SIG-M5 (cell line): ENCODE measurements around the gene CAPN12.
"Not testable (repeated sequence)": the region's sequence is repeated elsewhere in the genome, so short reads cannot be mapped to it uniquely, and the experiment has no call there.

ENCODE experiments used
- DNase-seq: peaks from one replicate; lab custom pipeline; 2025; lab: John Stamatoyannopoulos, UW

Gene CAPN12

GRCh38 chr19:38744298-38744681, at the start of gene CAPN12:
Gene CAPN12 (minus strand): TSS chr19:38744474. CDS start chr19:38744165, 309 bp downstream.
- DNase-seq: no peak

DNA sequence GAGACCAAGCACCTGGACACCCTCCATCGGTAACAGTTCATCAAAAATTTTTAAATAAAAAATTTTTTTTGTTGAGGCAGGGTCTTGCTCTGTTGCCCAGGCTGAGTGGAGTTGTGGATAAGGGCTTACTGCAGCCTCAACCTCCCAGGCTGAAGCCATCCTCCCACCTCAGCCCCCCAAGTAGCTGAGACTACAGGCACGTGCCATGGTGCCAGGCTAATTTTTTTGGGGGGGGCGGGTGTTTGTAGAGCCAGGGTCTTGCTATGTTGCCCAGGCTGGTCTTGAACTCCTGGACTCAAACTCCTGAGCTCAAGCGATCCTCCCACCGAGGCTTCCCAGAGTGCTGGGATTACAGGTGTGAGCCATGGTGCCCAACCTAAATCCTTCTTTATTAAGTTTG, 49.4 kb upstream of the CAPN12 start:
- no peak for DNase-seq

DNA sequence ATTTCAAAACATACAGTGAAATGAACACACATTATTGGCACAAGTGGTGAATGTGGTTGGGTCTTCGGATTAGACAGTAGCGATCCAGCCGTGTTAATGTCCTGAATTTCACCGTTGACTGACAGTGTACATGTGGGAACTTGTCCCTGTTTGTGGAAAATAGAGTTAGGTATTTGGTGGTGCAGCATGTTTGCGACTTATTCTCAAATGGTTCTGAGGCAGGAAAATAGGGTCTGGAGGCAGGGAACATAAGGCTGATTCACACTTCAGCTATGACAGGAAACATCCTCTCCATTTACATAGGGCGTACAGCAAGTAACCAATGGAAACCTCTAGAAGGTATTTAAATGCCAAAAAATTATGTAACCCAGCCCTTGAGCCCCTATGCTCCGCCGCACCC, 48.9 kb upstream of the CAPN12 start:
- DNase-seq: no peak

DNA sequence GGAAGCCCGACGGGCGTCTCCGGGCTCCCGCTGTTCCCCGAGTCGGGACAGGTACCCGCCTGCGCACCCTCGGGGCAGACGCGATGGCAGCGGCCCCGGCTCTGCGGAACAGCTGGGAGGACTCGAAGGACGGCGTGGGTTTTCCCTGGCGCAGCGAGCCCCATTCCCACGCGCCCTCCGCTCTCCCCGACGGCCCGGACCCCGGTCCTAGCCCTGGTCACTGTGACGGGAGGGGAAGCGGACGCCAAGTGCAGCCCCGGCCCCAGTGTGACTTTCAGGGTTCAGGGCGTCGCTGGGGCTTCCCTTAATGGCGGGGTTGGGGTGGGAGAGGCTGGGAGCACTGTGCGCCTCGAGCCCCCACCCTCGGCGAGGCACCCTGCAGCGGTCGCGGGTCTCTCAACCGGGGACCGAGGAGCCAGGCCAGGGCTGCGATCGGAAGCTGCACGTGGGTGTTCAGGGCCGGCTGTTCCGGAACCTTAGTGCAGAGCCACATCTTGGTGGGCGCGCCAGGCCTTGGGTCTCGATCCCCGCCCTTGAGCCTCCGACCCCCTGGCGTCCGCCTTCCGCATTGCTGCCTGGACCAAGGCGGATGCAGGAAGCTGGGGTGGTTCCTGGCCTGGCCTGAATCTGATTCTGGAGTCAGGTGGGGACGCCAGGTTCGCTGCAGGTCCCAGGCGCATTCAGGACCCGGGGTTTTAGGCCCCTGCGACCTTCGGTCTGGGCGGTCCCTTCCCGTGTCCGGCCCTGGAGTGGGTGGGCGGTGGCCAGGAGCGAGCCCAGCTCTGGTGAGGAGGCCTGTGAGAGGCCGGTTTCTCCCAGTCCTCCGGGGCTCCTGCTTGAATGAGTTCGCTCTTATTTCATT, 48.2 kb upstream of the CAPN12 start:
- DNase-seq: no peak

- DNase-seq: not testable (repeated sequence)
These were observed 47.3 kb upstream of the CAPN12 start for GRCh38 chr19:38791451-38792064.

- not testable (repeated sequence) for DNase-seq
These were observed 46.5 kb upstream of the CAPN12 start for GRCh38 chr19:38790507-38791403.

GRCh38 chr19:38788478-38789243, 44.4 kb upstream of the CAPN12 start, which contains the start of gene LGALS7B:
Gene LGALS7B (plus strand): TSS chr19:38789200. CDS start chr19:38789227, 27 bp downstream.
- DNase-seq: no peak

DNA sequence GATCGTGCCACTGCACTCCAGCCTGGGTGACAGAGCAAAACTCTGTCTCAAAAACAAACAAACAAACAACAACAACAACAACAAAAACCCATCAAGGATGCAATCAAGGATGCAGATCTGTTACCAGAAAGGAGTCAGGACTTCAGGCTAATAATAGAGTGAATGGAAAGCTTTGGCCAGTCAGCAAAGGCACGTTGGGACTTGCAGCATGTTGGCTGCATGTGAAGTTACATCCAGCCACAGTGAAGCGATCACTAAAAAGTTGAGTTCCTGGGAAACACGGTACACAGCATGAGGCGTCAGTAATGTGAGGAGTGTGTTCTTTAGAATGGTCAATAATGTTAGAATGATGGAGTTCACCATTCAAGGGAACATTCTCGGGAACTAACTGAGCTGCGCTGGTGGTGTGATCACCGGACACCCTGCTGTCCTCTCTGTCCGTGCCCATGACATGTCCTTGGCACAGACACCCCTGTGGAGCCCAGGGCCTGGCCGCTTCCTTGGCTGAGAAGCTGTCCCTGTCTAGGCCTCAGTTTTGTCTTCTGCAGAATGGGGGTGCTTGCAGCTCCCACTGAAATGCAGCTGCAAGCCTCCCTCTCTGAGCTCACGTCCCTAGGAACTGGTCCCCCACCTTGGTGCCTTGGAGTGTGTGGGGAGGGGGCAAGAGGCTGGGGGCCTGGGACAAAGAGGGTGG, 42.4 kb upstream of the CAPN12 start:
- no peak for DNase-seq

DNA sequence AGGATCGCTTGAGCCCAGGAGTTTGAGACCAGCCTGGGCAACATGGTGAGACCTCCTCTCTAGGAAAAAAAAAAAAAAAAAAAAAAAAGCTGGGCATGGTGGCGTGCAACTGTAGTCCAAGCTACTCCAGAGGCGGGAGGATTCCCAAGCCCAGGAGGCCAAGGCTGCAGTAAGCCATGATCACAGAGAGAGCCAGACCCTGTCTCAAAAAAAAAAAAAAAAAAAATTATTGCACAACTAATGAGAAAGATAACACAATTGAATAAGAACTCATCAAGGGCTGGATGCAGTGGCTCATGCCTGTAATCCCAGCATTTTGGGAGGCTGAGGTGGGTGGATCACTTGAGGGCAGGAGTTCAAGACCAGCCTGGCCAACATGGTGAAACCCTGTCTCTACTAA, 41.8 kb upstream of the CAPN12 start:
- DNase-seq: not testable (repeated sequence)

DNA sequence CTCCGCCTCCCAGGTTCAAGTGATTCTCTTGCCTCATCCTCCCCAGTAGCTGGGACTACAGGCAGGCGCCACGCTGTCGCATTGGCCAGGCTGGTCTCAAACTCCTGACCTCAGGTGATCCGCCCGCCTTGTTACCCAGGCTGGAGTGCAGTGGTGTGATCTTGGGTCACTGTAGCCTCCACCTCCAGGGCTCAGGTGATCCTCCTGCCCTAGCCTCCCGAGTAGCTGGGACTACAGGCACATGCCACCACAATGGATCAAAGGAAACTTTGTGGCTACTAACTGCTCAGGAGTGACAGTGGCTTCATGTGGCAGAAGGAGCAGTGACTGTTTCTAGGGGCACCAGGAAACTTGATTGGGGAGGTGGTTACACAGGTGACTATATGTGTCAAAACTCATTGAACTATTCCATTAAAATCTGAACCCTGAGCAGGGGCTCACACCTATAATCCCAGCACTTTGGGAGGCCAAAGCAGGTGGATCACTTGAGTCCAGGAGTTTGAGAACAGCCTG, 41.0 kb upstream of the CAPN12 start:
- no peak for DNase-seq

- DNase-seq: no peak
These were observed 40.0 kb upstream of the CAPN12 start for GRCh38 chr19:38784224-38784623.

DNA sequence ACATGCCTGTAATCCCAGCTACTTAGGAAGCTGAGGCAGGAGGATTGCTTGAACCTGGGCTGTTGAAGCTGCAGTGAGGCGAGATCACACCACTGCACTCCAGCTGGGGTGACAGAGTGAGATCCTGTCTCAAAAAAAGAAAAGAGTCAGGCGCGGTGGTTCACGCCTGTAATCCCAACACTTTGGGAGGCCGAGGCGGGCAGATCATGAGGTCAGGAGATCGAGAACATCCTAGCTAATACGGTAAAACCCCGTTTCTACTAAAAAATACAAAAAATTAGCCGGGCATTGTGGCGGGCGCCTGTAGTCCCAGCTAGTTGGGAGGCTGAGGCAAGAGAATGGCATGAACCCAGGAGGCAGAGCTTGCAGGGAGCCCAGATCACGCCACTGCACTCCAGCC, 37.9 kb upstream of the CAPN12 start:
- not testable (repeated sequence) for DNase-seq

DNA sequence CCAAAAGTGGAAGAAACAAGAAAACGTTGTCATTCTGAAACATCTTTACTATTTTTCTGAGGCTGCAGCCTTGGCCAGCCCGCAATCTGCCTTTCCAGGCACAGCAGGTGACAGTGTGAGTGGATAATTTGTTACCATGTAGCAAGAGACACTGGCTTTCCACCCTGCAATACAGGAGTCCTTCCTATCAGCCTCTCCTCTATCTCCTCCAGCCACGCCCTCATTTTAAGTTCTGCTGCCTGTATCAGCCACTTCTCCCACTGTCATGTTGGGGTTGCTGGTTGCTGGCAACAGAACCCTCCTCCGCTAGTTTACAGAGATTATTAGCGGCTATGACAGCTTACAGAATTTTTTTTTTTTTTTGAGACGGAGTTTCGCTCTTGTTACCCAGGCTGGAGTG, 36.8 kb upstream of the CAPN12 start:
- DNase-seq: no peak

- no peak for DNase-seq
These were observed 36.2 kb upstream of the CAPN12 start for GRCh38 chr19:38780443-38780842.

DNA sequence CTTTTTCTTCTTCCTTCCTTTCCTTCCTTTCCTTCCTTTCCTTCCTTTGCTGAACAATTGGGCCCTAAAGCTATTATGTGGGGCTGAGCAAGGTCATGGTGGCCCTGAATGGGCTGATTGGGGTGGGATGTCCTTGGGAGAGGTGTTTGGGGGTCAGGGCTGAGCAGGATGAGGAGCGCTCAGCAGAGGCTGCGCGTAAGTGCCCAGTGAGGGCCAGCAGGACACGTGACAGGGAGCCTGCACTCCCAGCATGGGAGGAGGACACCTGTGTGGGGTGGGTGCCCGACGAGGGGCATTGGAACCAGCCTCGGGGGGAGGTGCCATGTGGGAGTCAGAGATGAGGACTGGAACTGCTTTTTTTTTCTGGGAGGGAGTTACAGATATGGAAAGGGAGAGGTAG, 34.5 kb upstream of the CAPN12 start:
- no peak for DNase-seq

DNA sequence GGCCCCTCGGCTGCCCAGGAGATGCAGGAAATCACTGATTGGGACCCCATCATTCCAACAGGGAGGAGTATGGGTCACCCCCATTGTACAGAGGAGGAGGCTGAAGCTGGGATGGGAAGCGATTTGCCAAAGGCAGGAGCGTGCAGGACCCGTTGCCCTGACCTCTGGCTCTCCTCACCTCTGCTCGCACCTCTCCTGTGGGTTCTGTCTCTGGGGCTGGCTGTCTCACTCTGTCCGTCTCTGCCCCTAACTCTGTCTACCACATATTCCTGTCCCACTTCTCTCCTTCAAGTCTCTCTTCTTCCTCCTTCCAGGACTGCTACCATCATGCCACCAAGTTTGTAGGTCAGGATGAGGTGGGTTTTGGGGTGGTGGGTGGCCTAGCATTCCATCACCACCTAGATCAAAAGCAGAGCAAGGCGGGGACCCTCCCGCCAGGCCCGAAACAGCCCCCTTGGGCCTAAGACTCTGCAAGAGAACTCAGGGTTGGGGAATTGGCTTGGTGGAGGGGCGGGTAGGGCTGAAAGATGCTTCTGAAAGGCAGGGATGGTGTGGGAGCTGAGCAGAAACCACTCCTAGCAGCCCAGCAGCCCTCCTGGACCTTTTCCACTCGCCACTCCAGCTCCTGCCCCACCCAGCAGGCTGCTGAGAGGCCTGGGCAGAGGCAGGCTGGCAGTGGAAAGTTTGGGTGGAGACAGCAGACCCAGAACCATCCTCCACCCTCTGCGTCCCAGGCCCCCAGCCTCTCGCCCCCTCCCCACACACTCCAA, 30.1 kb upstream of the CAPN12 start:
- DNase-seq: no peak

DNA sequence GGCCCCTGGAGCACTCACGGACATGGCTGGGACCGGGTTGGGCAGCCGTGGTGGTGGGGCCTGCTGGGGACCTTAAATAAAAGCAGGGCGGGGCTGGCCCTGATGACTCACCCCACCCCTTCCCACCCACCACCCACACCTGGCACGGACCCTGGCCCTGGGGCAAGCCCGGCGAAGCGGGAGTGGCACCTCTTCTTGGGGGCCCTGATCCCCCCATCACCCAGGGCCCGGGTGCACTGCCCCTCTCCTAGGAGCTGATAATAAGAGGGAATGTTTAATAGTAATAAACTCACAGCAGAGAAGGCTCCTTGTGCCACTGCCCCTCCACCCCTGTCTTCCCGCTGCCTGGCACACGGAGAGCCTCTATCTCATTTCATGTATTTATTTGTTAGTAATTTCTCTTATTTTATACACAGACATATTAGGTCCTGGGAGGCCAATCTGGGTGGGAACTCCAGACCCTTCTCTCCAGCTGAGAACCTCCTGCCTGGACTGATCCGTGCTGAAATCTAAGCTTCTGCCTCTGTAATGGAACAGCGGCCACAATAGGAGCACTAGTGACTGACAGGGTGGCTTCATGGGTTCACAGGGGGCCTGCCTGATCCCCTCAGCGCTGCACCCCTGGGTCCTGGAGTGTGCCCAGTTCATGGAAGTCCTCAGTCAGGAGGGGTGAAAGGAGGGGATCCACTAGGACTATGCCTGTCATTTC, 29.3 kb upstream of the CAPN12 start, which contains the start of gene LGALS7:
Gene LGALS7 (minus strand): TSS at position 49 of the 709 bp plus-strand sequence. CDS start 25 bp downstream, at position 24.
- DNase-seq: no peak

GRCh38 chr19:38771569-38771968, 27.3 kb upstream of the CAPN12 start:
- DNase-seq: not testable (repeated sequence)

GRCh38 chr19:38770949-38771275, 26.6 kb upstream of the CAPN12 start:
- not testable (repeated sequence) for DNase-seq
